Transverse colon (tissue), 4 donors: ENCODE data around the gene APOO. TPM values are rescaled to one million over a fixed set of nuclear protein-coding genes. Genes with fewer than 3 reads are reported as not detected.

Experiments used
- DNase-seq: peaks from one replicate; pipeline ENCODE4 v3.0.0-alpha.2; 2019
- H3K27ac ChIP-seq, 4 donors: fragments of 200-600 bp; sonication (generic); 2 replicates each; pipeline ENCODE4 v1.5.1; 2016 to 2018; ENCODE audit warnings: inconsistent platforms in 4 of 4
- H3K27me3 ChIP-seq: fragments of 200-600 bp; sonication (generic); 2 replicates; pipeline ENCODE4 v1.5.1; 2017; ENCODE audit warnings: inconsistent platforms
- H3K36me3 ChIP-seq, 4 donors: fragments of 200-600 bp; sonication (generic); 2 replicates each; pipeline ENCODE4 v1.5.1; 2017 to 2019; ENCODE audit warnings: inconsistent platforms in 4 of 4
- H3K4me1 ChIP-seq, 4 donors: fragments of 200-600 bp; sonication (generic); 2 replicates each; pipeline ENCODE4 v1.5.1; 2017 to 2020; ENCODE audit warnings: inconsistent platforms in 4 of 4
- H3K4me3 ChIP-seq, 4 donors: fragments of 200-600 bp; sonication (generic); 1 replicate in 1 of 4; 2 replicates in 3 of 4; pipeline versions ENCODE4 v1.5.1 to v1.6.1; 2017 to 2019; ENCODE audit warnings: inconsistent platforms in 4 of 4
- H3K9me3 ChIP-seq, 2 donors: fragments of 200-600 bp; sonication (generic); 2 replicates each; pipeline ENCODE4 v1.5.1; 2017 to 2019; ENCODE audit warnings: inconsistent platforms in 2 of 2
- EP300 ChIP-seq: sonication (generic); formaldehyde crosslinking; IDR thresholded peaks from one replicate; pipeline ENCODE4 v1.6.1; 2017; ENCODE audit warnings: antibody characterized with exemption, low read depth
- POLR2A ChIP-seq: fragments of 450-650 bp; IDR thresholded peaks from one replicate; pipeline ENCODE4 v1.6.1; 2016; ENCODE audit warnings: antibody characterized with exemption, mild to moderate bottlenecking, moderate library complexity
- POLR2AphosphoS5 ChIP-seq, 3 donors: sonication (generic); formaldehyde crosslinking; IDR thresholded peaks; one replicate each; pipeline ENCODE4 v1.6.1; 2016; ENCODE audit warnings: antibody characterized with exemption in 3 of 3
- WGBS, 2 donors: methylation state at CpG; one replicate each; pipeline ENCODE4 v1.1.5; 2018; ENCODE audit warnings: low coverage in 1 of 2; 5-methylcytosine and 5-hydroxymethylcytosine counted together
- in situ Hi-C, 4 donors: fragments of 200-750 bp; cut with MboI; loops; one replicate each; pipeline versions ENCODE4 v1.15.0 to v1.15.1; 2017; ENCODE audit warnings: low sequenced_read_pairs in 3 of 4, low pct_ligation_motif_present in 1 of 4, low pct_unique_long_range_greater_than_20kb in 1 of 4
- intact Hi-C: fragments of 100-400 bp; cut with DNase I; formaldehyde crosslinking; loops from one replicate; pipeline ENCODE4 v1.15.1; 2023; ENCODE audit warnings: low total_unique reads
- total RNA-seq, 4 donors: library from RNA; depleted of rRNA; stranded (reverse); fragments of >200 nt; gene quantifications; one replicate each; pipeline ENCODE4 v1.1.0, GENCODE V29; 2016
- TF ChIP-seq, protein P1 (sequence below), 5 experiments: fragments of 200-600 bp in 3 of 5; fragments of 450-650 bp in 2 of 5; sonication (generic) in 3 of 5; IDR thresholded peaks; 1 replicate in 2 of 5; 2 replicates in 3 of 5; pipeline ENCODE4 v1.5.1; 2016 to 2017; ENCODE audit warnings: antibody characterized with exemption in 5 of 5, inconsistent platforms in 3 of 5, mild to moderate bottlenecking in 2 of 5, moderate library complexity in 1 of 5

APOO gene
- total RNA-seq, 4 donors from 2014 or later: 10.0 to 24.5 (median 15.6) TPM; not detected in 1

DNA sequence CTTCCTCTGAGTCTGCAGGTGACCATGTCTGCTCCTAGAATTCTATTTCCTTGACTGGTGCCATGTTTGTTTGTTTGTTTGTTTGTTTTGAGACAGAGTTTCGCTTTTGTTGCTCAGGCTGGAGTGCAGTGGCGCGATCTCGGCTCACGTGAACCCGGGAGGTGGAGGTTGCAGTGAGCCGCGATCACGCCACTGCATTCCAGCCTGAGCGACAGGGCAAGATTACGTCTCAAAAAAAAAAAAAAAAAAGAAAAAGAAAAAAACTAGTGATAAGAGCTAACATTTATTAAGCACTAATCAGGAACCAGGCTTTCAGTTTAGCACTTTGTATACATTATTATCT is 117.6 kb downstream of the APOO start:
- no peak overlapping the region for H3K27ac ChIP-seq
- no peak overlapping the region for H3K4me3 ChIP-seq
- peaks cover 0 to 4% (median 0%) of the 10 kb centered on the region in 4 donors for H3K4me1 ChIP-seq
- in situ Hi-C loops (loop anchor here in 1 of 4 donors (25.0 kb wide), 1 partner anchor 97 kb away; no protein-coding TSS in a partner anchor), intact Hi-C loops (no loop called here)
- whole genome bisulfite sequencing, 2 donors: 94% methylated on average over 11 of the region's 11 CpGs; no CpG with 5 or more reads in 1 of the 2 donors
- H3K9me3 ChIP-seq: no peaks in the 10 kb centered on the region
- DNase-seq: no peak
- H3K27me3 ChIP-seq: no peaks in the 10 kb centered on the region
- peaks cover 0 to 5% (median 0%) of the 10 kb centered on the region in 4 donors for H3K36me3 ChIP-seq
- TF ChIP-seq POLR2AphosphoS5 (IDR thresholded peaks at IDR 0.05) (no peak), EP300 (no peak), POLR2A (no peak)
- TF ChIP-seq, protein P1, sequence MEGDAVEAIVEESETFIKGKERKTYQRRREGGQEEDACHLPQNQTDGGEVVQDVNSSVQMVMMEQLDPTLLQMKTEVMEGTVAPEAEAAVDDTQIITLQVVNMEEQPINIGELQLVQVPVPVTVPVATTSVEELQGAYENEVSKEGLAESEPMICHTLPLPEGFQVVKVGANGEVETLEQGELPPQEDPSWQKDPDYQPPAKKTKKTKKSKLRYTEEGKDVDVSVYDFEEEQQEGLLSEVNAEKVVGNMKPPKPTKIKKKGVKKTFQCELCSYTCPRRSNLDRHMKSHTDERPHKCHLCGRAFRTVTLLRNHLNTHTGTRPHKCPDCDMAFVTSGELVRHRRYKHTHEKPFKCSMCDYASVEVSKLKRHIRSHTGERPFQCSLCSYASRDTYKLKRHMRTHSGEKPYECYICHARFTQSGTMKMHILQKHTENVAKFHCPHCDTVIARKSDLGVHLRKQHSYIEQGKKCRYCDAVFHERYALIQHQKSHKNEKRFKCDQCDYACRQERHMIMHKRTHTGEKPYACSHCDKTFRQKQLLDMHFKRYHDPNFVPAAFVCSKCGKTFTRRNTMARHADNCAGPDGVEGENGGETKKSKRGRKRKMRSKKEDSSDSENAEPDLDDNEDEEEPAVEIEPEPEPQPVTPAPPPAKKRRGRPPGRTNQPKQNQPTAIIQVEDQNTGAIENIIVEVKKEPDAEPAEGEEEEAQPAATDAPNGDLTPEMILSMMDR (IDR thresholded peaks at IDR 0.05): no peak

DNA sequence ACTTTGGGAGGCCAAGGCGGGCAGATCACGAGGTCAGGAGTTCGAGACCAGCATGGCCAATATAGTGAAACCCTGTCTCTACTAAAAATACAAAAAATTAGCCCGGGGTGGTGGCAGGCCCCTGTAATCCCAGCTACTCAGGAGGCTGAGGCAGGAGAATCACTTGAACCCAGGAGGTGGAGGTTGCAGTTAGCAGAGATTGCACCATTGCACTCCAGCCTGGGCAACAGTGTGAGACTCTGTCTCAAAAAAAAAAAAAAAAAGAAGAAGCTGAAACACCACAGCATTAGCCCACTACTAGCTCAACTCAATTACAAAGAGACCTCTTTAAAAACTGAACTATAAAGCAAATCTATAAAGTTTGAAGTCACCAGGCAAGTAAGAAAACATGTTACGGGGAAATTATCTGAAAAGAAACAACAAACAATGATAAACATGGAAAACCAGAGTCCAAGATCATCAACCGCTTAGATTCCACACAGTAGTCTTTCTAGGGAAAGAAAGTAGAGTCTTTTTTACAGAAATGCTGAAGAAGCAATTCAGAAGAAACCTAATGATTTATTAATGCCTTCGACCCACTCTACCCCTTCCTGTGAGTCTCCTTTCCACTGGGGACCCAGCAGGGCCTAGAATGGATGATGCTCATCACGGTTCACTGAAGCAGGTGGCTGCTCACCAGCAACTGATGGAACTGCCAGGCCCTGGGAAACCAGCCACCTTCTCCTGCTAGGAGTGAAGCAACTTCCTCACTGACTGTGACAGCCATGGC is 118.2 kb downstream of the APOO start:
- no peak for DNase-seq
- H3K9me3 ChIP-seq: no peaks in the 10 kb centered on the region
- peaks cover 0 to 5% (median 0%) of the 10 kb centered on the region in 4 donors for H3K36me3 ChIP-seq
- no peak for TF ChIP-seq POLR2AphosphoS5 (IDR thresholded peaks at IDR 0.05)
- TF ChIP-seq, protein P1 (IDR thresholded peaks at IDR 0.05): no peak
- TF ChIP-seq EP300: no peak
- TF ChIP-seq POLR2A: no peak
- in situ Hi-C loops: loop anchor here in 2 of 4 donors (10.0 to 25.0 kb wide), 2 partner anchors 98 to 115 kb away; partner anchors contain the start of genes APOO (in 1 of the 2) and CXorf58 (in 1 of the 2)
- no peaks in the 10 kb centered on the region for H3K27me3 ChIP-seq
- H3K4me3 ChIP-seq: no peak overlapping the region
- 88% methylated on average over 8 of the region's 8 CpGs; no CpG with 5 or more reads in 1 of the 2 donors for WGBS, 2 donors
- no peak overlapping the region for H3K27ac ChIP-seq
- H3K4me1 ChIP-seq: peaks cover 0 to 9% (median 0%) of the 10 kb centered on the region in 4 donors
- intact Hi-C loops: no loop called here

GRCh38 chrX:23788946-23789345 is 118.8 kb downstream of the APOO start:
- intact Hi-C loops (no loop called here), in situ Hi-C loops (loop anchor here in 2 of 4 donors (10.0 to 25.0 kb wide), 2 partner anchors 98 to 116 kb away; partner anchors contain the start of genes APOO (in 1 of the 2) and CXorf58 (in 1 of the 2))
- no peak for DNase-seq
- peaks cover 0 to 9% (median 0%) of the 10 kb centered on the region in 4 donors for H3K4me1 ChIP-seq
- H3K4me3 ChIP-seq: no peak overlapping the region
- WGBS, 2 donors: 73 to 77% methylated on average over 3 to 4 of the region's 4 CpGs
- TF ChIP-seq EP300: no peak
- no peak for TF ChIP-seq POLR2A
- TF ChIP-seq, protein P1 (IDR thresholded peaks at IDR 0.05): no peak
- TF ChIP-seq POLR2AphosphoS5 (IDR thresholded peaks at IDR 0.05): no peak
- H3K27me3 ChIP-seq: no peaks in the 10 kb centered on the region
- peaks cover 0 to 5% (median 0%) of the 10 kb centered on the region in 4 donors for H3K36me3 ChIP-seq
- H3K27ac ChIP-seq: no peak overlapping the region
- no peaks in the 10 kb centered on the region for H3K9me3 ChIP-seq

DNA sequence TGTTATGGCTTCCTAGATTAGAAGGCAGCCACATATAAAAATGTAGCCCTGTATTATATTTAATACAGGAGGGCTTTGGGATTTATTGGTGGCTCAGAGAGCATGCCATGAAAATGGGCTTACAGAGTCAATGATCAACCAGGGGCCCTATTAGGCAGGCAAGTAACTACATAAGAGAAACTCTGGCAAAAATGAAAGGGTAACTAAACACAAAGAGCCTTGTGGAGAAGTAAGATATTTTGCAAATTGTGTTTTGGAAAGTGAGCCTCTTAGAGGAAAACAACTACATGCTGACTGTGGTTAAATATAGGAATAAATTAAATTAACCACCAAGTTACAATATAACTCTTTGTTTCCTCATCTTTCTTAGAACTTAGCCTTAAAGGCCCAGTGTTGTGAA is 119.2 kb downstream of the APOO start:
- no peaks in the 10 kb centered on the region for H3K9me3 ChIP-seq
- peak overlapping the region; percentile 19 to 42 (median 30) for H3K27ac ChIP-seq
- no peak for DNase-seq
- H3K27me3 ChIP-seq: no peaks in the 10 kb centered on the region
- H3K4me1 ChIP-seq: peaks cover 0 to 9% (median 0%) of the 10 kb centered on the region in 4 donors
- peaks cover 0 to 5% (median 0%) of the 10 kb centered on the region in 4 donors for H3K36me3 ChIP-seq
- intact Hi-C loops (no loop called here), in situ Hi-C loops (loop anchor here in 2 of 4 donors (10.0 to 25.0 kb wide), 2 partner anchors 99 to 116 kb away; partner anchors contain the start of genes APOO (in 1 of the 2) and CXorf58 (in 1 of the 2))
- H3K4me3 ChIP-seq: no peak overlapping the region
- TF ChIP-seq EP300: no peak
- no peak for TF ChIP-seq POLR2A
- TF ChIP-seq POLR2AphosphoS5 (IDR thresholded peaks at IDR 0.05): no peak
- TF ChIP-seq, protein P1 (IDR thresholded peaks at IDR 0.05): no peak
